ENCODE data around the gene LRRC8C.
A peak's percentile ranks its signal among the peaks of the same experiment; 100 is the strongest.
"Not testable (repeated sequence)": the region's sequence is repeated elsewhere in the genome, so short reads cannot be mapped to it uniquely, and the experiment has no call there.

The LRRC8C gene

GRCh38 chr1:89608319-89608983 is 24.5 kb upstream of the LRRC8C start:
- DNase-seq = peak; percentile 90

- DNase-seq = peak; percentile 82
Observed at GRCh38 chr1:89608984-89609725, 23.8 kb upstream of the LRRC8C start.

GRCh38 chr1:89609781-89610456 is 23.0 kb upstream of the LRRC8C start:
- peak; percentile 76 for DNase-seq

- peak; percentile 80 for DNase-seq
Observed at GRCh38 chr1:89610457-89611011, 22.4 kb upstream of the LRRC8C start.

- peak; percentile 59 for DNase-seq
Observed at GRCh38 chr1:89611721-89612120, 21.2 kb upstream of the LRRC8C start.

GRCh38 chr1:89613928-89614327 is 19.0 kb upstream of the LRRC8C start:
- DNase-seq = no peak

- peak; percentile 39 for DNase-seq
Observed at GRCh38 chr1:89615676-89616598, 17.0 kb upstream of the LRRC8C start.

GRCh38 chr1:89616844-89617627 is 15.9 kb upstream of the LRRC8C start:
- no peak for DNase-seq

- no peak for DNase-seq
Observed at GRCh38 chr1:89620664-89621063, 12.3 kb upstream of the LRRC8C start.

- DNase-seq = peak; percentile 68
Observed at GRCh38 chr1:89622895-89623294, 10.0 kb upstream of the LRRC8C start.

- DNase-seq = no peak
Observed at GRCh38 chr1:89624314-89624713, 8.6 kb upstream of the LRRC8C start.

- no peak for DNase-seq
Observed at GRCh38 chr1:89624715-89625323, 8.1 kb upstream of the LRRC8C start.

- DNase-seq = no peak
Observed at GRCh38 chr1:89627596-89627962, 5.3 kb upstream of the LRRC8C start.

- no peak for DNase-seq
Observed at GRCh38 chr1:89629146-89629545, 3.8 kb upstream of the LRRC8C start.

GRCh38 chr1:89629600-89629999 is 3.3 kb upstream of the LRRC8C start:
- DNase-seq = not testable (repeated sequence)

GRCh38 chr1:89630048-89630447 is 2.9 kb upstream of the LRRC8C start:
- peak; percentile 51 for DNase-seq

GRCh38 chr1:89631816-89632656 is 884 bp upstream of the LRRC8C start:
- no peak for DNase-seq

GRCh38 chr1:89633248-89633799 is 404 bp downstream of the LRRC8C start:
- peak; percentile 73 for DNase-seq

GRCh38 chr1:89633800-89634625 is 1.1 kb downstream of the LRRC8C start:
- peak; percentile 52 for DNase-seq

Measured in CD4-positive, alpha-beta T cell treated with Interleukin-10 for 1 hour (primary cell).